GM03348 (cell line): ENCODE data around the gene ILF3.

Experiments
- DNase-seq: peaks from one replicate; pipeline ENCODE4 v3.0.0; 2012; ENCODE audit warnings: low spot score

The ILF3 gene

DNA sequence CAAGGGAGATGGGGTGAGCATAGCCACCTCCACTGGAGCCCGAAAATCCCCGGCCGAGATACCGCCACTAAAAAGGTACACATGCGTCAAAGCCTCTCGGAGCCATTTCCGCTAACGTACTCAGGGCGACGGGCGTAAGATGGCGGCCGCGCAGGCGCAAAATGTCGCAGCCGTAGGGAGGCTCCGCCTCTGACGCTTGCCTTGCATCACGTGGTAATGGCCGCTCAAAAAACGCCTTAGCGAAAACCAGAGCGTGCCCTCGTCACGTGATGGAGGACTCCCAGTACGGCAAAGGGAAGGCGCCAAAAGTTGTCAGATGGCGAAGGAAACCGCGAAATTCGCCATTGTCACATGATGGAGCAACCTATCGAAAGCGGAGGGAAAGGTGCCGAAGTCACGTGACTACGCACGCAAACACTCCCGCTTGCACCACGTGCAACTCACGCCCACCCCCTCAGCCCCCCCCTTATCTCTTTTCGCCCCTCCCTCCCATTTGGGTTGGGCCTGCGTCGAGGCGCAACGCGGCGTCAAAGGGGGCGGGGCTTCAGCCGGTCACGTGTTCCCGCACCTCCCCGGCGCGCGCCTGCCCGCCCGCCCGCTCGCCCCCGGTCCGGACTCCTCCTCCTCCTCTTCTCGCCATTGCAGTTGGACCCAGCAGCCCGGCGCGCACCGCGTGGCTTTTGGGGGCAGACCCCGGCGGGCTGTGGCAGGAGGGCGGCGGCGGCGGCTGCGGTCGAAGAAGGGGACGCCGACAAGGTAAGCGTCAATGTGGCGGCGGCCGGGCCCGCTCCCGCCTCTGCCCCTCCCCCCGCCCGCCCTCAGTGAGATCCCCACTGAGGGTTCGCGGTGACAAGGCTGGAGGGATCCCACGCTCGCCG is at the start of gene ILF3:
ILF3 (plus strand) TSS at position 615 of the 878 bp plus-strand sequence. CDS start 16,260 bp downstream, outside the sequence.
- DNase-seq = peak; percentile 98

- DNase-seq = no peak
Observed at GRCh38 chr19:10604460-10604980, 49.6 kb upstream of the ILF3 start.

DNA sequence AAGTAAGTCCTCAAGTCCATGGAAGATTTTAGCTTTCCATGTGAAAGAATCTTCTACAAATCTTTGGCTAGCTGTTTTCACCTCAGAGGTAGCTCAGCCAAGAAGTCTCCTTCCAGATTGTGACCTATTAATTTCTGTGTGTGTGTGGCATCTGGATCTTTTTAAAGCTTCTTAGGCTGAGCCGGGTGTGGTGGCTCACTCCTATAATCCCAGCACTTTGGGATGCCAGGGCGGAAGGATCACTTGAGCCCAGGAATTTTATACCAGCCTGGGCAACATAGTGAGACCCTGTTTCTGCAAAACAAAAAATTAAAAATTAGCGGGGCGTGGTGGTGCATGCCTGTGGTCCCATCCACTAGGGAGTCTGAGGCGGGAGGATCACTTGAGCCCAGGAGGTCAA is 42.2 kb upstream of the ILF3 start:
- no peak for DNase-seq

DNA sequence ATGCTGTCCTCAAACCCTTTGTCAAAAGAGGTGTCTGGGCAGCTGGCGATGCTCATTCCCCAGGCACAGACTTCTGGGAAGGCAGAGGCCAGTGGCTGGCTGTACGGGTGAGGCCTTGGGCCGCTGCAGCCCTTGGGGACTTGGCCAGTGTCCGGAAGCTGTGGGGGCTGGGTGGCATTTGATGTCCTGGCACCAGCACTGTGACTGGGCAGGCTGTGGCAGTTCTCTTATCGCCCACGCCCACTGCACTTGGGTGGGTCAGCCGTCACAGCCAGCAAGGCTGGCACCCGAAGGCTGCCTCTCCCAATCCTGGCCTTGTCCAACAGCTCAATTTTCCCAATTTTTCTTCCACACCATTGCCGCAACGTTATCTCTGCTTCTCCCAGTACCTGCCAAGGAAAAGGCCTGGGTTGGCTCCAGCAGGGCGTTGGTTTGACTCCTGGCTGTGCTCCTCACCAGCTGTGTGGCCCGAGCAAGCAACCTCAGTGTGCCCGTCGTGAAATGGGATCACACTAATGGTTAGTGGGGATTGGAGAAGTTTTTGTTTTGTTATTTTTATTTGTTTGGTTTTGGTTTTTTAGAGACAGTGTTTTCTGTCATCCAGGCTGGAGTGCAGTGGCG is 41.5 kb upstream of the ILF3 start:
- DNase-seq = peak; percentile 42

DNA sequence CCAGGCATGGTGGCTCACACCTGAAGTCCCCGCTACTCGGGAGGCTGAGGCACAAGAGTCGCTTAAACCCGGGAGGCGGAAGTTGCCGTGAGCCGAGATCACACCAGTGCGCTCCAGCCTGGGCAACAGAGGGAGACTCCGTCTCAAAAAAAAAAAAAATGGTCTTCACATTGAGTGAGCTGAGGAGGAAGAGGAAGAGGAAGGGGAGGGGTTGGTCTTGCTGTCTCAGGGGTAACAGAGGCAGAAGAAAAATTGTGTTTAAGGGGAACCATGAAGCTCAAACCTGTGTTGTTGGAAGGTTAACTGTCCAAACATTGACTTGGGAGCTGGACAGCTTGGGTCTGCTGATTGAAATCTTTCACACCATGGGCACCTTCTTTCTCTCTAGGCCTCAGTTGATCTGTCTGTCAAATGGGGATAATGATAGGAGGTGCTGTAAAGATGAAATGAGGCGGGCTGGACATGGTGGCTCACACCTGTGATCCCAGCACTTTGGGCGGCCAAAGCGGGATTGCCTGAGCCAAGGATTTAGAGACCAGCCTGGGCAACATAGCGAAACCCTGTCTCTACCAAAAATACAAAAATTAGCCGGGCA is 38.6 kb upstream of the ILF3 start:
- no peak for DNase-seq

GRCh38 chr19:10617409-10618121 is 36.6 kb upstream of the ILF3 start:
- peak; percentile 85 for DNase-seq

DNA sequence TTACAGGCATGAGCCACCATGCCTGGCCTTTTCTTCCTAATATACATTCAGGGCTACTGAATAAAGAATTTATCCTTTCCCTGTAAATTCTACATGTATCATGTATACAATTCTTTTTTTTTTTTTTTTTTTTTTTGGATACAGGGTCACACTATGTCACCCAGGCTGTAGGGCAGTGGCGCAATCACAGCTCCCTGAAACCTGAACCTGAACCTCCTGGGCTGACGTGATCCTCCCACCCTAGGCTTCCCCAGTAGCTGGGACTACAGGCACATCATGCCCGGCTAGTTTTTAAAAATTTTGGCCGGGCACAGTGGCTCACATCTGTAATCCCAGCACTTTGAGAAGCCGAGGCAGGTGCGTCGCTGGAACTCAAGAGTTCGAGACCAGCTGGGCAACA is 35.3 kb upstream of the ILF3 start:
- DNase-seq = no peak

- DNase-seq = no peak
Observed at GRCh38 chr19:10620786-10621185, 33.4 kb upstream of the ILF3 start.

DNA sequence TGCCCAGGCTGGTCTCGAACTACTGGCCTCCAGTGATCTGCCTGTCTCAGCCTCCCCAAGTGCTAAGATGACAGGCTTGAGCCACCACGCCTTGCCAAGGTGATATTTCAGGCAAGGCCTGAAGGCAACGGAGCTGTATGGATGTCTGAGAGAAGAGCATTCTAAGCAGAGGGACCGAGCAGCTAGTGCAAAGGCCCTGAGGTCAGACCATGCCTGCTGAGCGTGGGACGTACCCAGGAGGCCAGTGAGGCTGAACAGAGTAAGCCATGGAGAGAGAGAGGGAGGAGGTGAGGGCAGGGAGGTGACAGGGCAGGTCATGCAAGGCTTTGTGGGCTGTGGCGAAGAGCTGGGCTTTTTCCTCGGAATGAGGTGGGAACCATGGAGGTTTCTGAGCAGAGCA is 32.2 kb upstream of the ILF3 start:
- DNase-seq = no peak

DNA sequence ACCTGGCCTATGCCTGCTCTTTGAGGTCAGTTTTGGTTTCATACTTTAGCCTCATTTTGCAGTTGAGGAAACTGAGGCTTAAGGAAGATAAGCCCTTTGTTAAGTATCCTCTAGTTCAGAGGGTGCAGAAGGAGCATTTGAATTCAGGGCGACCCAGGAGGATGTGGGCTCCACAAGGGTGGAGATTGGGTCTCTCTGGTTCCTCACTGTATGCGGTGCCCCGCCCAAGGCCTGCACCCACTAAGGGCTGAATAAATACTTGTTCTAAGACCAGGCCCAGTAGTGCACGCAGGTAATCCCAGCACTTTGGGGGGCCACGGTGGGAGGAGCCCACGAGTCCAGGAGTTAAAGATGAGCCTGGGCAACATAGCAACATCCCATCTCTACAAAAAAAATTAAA is 29.6 kb upstream of the ILF3 start:
- no peak for DNase-seq

GRCh38 chr19:10625003-10625761 is 29.0 kb upstream of the ILF3 start, which contains the start of gene SLC44A2:
Gene SLC44A2 (plus strand): TSS chr19:10625553. CDS start chr19:10625634, 81 bp downstream.
- peak; percentile 95 for DNase-seq

DNA sequence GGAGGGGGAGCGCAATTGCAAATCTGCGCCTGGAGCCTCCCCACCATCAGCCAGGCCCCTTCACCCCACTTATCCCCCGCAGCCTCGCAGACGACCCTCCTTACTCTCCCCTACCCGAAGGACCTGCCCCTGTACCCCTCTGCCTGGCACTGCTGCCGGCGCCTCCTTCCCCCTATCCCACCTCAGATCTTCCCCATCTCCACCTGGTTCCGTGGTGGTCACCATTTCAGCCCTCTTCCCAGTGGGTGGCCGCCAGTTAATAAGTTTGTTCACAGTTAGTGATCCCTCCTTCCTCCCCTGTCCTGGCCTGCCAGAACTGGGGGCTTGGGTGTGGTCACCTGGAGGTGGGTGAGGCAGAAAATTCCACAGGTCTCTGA is 28.4 kb upstream of the ILF3 start:
- no peak for DNase-seq

DNA sequence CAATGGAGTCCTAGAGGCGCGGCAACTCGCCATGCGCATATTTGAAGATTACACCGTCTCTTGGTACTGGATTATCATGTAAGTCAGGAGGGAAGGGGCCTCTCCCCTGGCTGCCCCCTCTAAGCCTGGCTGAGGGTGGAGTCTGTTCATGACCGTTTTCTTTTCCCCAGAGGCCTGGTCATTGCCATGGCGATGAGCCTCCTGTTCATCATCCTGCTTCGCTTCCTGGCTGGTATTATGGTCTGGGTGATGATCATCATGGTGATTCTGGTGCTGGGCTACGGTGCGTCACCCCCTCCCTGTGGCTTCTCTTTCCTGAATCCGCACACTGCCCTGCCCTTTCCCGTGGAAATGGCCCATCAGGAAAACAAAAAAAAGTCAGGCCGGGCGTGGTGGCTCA is 22.3 kb upstream of the ILF3 start:
- no peak for DNase-seq

DNA sequence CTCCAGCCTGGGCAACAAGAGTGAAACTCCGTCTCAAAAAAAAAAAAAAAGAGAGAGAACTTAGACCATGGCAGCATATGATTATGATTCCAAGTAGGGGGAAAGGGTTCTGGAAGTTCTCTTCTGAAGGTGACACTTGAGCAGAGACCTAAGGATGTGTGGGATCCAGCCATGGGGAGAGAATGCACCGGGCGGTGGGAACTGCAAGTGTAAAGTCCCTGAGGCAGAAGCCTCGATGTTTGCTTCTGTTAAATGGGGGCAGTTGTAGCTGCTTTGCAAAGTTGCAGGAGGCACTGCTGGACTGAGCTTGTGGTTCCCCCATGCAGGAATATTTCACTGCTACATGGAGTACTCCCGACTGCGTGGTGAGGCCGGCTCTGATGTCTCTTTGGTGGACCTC is 19.7 kb upstream of the ILF3 start:
- no peak for DNase-seq

GRCh38 chr19:10634963-10635362 is 19.2 kb upstream of the ILF3 start:
- DNase-seq = no peak

DNA sequence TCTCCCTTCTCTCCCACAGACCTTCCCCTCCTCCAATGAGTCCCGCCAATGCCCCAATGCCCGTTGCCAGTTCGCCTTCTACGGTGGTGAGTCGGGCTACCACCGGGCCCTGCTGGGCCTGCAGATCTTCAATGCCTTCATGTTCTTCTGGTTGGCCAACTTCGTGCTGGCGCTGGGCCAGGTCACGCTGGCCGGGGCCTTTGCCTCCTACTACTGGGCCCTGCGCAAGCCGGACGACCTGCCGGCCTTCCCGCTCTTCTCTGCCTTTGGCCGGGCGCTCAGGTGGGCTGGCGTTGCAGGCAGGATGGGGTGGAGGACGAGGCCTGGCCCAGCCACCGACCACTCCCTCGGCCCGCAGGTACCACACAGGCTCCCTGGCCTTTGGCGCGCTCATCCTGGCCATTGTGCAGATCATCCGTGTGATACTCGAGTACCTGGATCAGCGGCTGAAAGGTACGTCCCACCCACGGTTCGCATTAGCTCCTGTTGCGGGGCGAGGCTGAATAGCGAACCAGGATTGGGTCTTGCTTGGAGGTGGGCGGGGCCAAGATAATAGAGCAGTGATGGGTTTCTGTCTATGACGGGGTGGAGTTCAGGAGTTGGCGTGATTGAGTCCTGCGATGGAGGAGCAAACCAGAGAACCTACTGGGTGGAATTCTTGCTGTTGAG is 17.7 kb upstream of the ILF3 start:
- DNase-seq = no peak

DNA sequence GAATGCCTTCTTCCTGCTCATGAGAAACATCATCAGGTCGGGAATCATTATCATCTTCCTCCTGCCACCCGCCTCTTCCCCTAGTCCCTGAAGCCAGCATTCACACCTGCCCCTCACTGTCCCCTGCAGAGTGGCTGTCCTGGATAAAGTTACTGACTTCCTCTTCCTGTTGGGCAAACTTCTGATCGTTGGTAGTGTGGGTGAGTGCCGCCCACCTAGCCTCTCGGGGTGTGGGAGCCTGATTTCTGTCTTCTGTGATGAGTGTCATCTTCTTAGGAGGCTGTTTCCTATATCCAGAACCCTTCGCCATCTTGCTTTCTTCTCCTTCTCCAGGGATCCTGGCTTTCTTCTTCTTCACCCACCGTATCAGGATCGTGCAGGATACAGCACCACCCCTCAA is 16.3 kb upstream of the ILF3 start:
- DNase-seq = no peak

DNA sequence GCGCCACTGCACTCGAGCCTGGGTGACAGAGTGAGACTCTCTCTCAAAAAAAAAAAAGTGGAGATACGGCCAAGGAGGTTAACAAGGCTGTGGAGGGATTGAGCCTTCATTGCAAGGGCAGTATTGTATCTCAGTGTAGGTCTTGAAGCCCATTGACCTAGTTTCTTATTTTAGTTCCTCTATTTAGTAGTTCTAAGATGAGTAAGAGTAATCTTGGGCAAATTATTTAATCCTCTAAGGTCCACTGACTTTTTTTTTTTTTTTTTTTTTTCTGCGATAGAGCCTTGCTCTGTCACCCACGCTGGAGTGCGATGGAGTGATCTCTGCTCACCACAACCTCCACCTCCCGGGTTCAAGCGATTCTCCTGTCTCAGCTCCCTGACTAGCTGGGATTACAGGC is 14.3 kb upstream of the ILF3 start:
- DNase-seq = no peak

- no peak for DNase-seq
Observed at GRCh38 chr19:10640361-10640760, 13.8 kb upstream of the ILF3 start.

- DNase-seq = no peak
Observed at GRCh38 chr19:10641248-10641647, 12.9 kb upstream of the ILF3 start.
